Ascending aorta (tissue), 2 donors: ENCODE data around the gene VPS26B. TPM values are rescaled to one million over a fixed set of nuclear protein-coding genes. Genes with fewer than 3 reads are reported as not detected.

Experiments
- DNase-seq, 2 donors: peaks; one replicate each; pipeline ENCODE4 v3.0.0-alpha.2; 2019; ENCODE audit warnings: low spot score in 2 of 2
- H3K27ac ChIP-seq, 2 donors: fragments of 200-600 bp; sonication (generic); one replicate each; pipeline ENCODE4 v1.5.1; 2016 to 2017; ENCODE audit warnings: mild to moderate bottlenecking in 1 of 2
- H3K27me3 ChIP-seq: fragments of 200-600 bp; sonication (generic); one replicate; pipeline ENCODE4 v1.5.1; 2017
- H3K36me3 ChIP-seq, 2 donors: fragments of 200-600 bp; sonication (generic); one replicate each; pipeline ENCODE4 v1.5.1; 2016
- H3K4me1 ChIP-seq, 2 donors: fragments of 200-600 bp; sonication (generic); one replicate each; pipeline ENCODE4 v1.5.1; 2016 to 2017; ENCODE audit warnings: mild to moderate bottlenecking in 1 of 2
- H3K4me3 ChIP-seq, 2 donors: fragments of 200-600 bp; sonication (generic); one replicate each; pipeline ENCODE4 v1.5.1; 2016 to 2017; ENCODE audit warnings: mild to moderate bottlenecking in 1 of 2
- H3K9me3 ChIP-seq, 2 donors: fragments of 200-600 bp; sonication (generic); one replicate each; pipeline ENCODE4 v1.5.1; 2016
- CTCF ChIP-seq, 3 experiments: fragments of 200-600 bp in 2 of 3; fragments of 450-650 bp in 1 of 3; sonication (generic) in 2 of 3; IDR thresholded peaks; one replicate each; pipeline ENCODE4 v1.5.1; 2016 to 2019; ENCODE audit warnings: antibody characterized with exemption in 3 of 3, mild to moderate bottlenecking in 1 of 3, moderate library complexity in 1 of 3
- intact Hi-C: fragments of 100-400 bp; cut with DNase I; formaldehyde crosslinking; loops from one replicate; pipeline ENCODE4 v1.15.1; 2023
- total RNA-seq: library from RNA; depleted of rRNA; stranded (reverse); fragments of >200 nt; gene quantifications from one replicate; pipeline ENCODE4 v1.1.0, GENCODE V29; 2016

The VPS26B gene
- total RNA-seq, 1 donor from 2014 or later, result 18.0 TPM

- no peak for DNase-seq
- H3K36me3 ChIP-seq, result peaks cover 15 to 39% of the 10 kb centered on the region in 2 donors
- no peak overlapping the region for H3K4me3 ChIP-seq
- H3K27ac ChIP-seq, result no peak overlapping the region
- H3K4me1 ChIP-seq, result no peaks in the 10 kb centered on the region
- intact Hi-C loops, result no loop called here
- no peaks in the 10 kb centered on the region for H3K9me3 ChIP-seq
- no peaks in the 10 kb centered on the region for H3K27me3 ChIP-seq
- peak in 2 of 3 experiments; percentile 49 to 69 for TF ChIP-seq CTCF (IDR thresholded peaks at IDR 0.05)
Measured at GRCh38 chr11:134207538-134208239, 16.8 kb upstream of the VPS26B start.

- no peak for DNase-seq
- H3K27ac ChIP-seq, result no peak overlapping the region
- no peak for TF ChIP-seq CTCF (IDR thresholded peaks at IDR 0.05)
- H3K4me3 ChIP-seq, result no peak overlapping the region
- H3K36me3 ChIP-seq, result peaks cover 0 to 3% of the 10 kb centered on the region in 2 donors
- H3K9me3 ChIP-seq, result no peaks in the 10 kb centered on the region
- intact Hi-C loops, result no loop called here
- H3K4me1 ChIP-seq, result no peaks in the 10 kb centered on the region
- H3K27me3 ChIP-seq, result no peaks in the 10 kb centered on the region
Measured at GRCh38 chr11:134215836-134216235, 8.6 kb upstream of the VPS26B start.

- Histone ChIP-seq H3K27ac (no peak overlapping the region), H3K4me1 (no peaks in the 10 kb centered on the region), H3K9me3 (no peaks in the 10 kb centered on the region), H3K36me3 (peaks cover 0 to 3% of the 10 kb centered on the region in 2 donors), H3K27me3 (no peaks in the 10 kb centered on the region), H3K4me3 (no peak overlapping the region)
- no peak for DNase-seq
- intact Hi-C loops, result no loop called here
- no peak for TF ChIP-seq CTCF (IDR thresholded peaks at IDR 0.05)
Measured at GRCh38 chr11:134216816-134217215, 7.7 kb upstream of the VPS26B start.

- peaks cover 0 to 3% of the 10 kb centered on the region in 2 donors for H3K36me3 ChIP-seq
- TF ChIP-seq CTCF (IDR thresholded peaks at IDR 0.05), result no peak
- DNase-seq, result no peak
- H3K27me3 ChIP-seq, result no peaks in the 10 kb centered on the region
- no peaks in the 10 kb centered on the region for H3K9me3 ChIP-seq
- H3K4me1 ChIP-seq, result peaks cover 19 to 25% of the 10 kb centered on the region in 2 donors
- intact Hi-C loops, result no loop called here
- peak overlapping the region; percentile 74 to 92 for H3K4me3 ChIP-seq
- H3K27ac ChIP-seq, result no peak overlapping the region
Measured at GRCh38 chr11:134223121-134223520, 1.4 kb upstream of the VPS26B start.

- Histone ChIP-seq H3K36me3 (no peaks in the 10 kb centered on the region), H3K4me3 (peak overlapping the region; percentile 74 to 92), H3K27ac (peak overlapping the region; percentile 86 to 91), H3K9me3 (no peaks in the 10 kb centered on the region), H3K27me3 (no peaks in the 10 kb centered on the region), H3K4me1 (peaks cover 19 to 27% of the 10 kb centered on the region in 2 donors)
- no peak for TF ChIP-seq CTCF (IDR thresholded peaks at IDR 0.05)
- intact Hi-C loops, result loop anchor here (1.0 to 2.0 kb wide), 5 partner anchors 28 to 268 kb away; partner anchors contain the start of genes ACAD8, GLB1L2, IGSF9B and THYN1
- peak in 1 of 2 donors; percentile 73 for DNase-seq
Measured at GRCh38 chr11:134224710-134225664, 516 bp downstream of the VPS26B start.
